Vagina (tissue), 2 donors: Measurements from ENCODE around the gene TBCEL.

Source experiments
- CTCF ChIP-seq, 3 experiments: fragments of 450-650 bp in 2 of 3; fragments of 200-600 bp in 1 of 3; sonication (generic) in 1 of 3; IDR thresholded peaks; one replicate each; pipeline ENCODE4 v1.5.1; 2017 to 2019; ENCODE audit warnings: antibody characterized with exemption in 3 of 3, mild to moderate bottlenecking in 2 of 3, moderate library complexity in 2 of 3
- POLR2AphosphoS5 ChIP-seq, 2 donors: sonication (generic); formaldehyde crosslinking; IDR thresholded peaks; one replicate each; pipeline ENCODE4 v1.9.0; 2017; ENCODE audit warnings: antibody characterized with exemption in 2 of 2, mild to moderate bottlenecking in 2 of 2, low read depth in 1 of 2; ENCODE audit not compliant: insufficient read depth in 1 of 2

- no peak for TF ChIP-seq POLR2AphosphoS5 (IDR thresholded peaks at IDR 0.05; ENCODE audit: insufficient read depth in 1 of 2, low read depth in 1 of 2)
- TF ChIP-seq CTCF (IDR thresholded peaks at IDR 0.05), result no peak
Observed at GRCh38 chr11:120978701-120979100, 45.2 kb upstream of the TBCEL start.
